Stimulated activated CD4-positive, alpha-beta T cell treated with anti-CD3 and anti-CD28 coated beads, Interleukin-4, amount 100 ng/mL, for 1 hour (primary cell): ENCODE measurements around the gene PEMT.
"Not testable (repeated sequence)": the region's sequence is repeated elsewhere in the genome, so short reads cannot be mapped to it uniquely, and the experiment has no call there.

Experiments
- DNase-seq: peaks from one replicate; pipeline ENCODE4 v3.0.0-alpha.2; 2020

Gene PEMT

GRCh38 chr17:17591355-17592298 is at the start of gene PEMT:
Gene PEMT (minus strand): TSS chr17:17591708. CDS start chr17:17591626, 82 bp downstream.
- DNase-seq: peak; percentile 89

GRCh38 chr17:17639661-17640270 is 48.3 kb upstream of the PEMT start:
- not testable (repeated sequence) for DNase-seq

- DNase-seq: no peak
These were observed 47.0 kb upstream of the PEMT start for GRCh38 chr17:17638467-17638866.

GRCh38 chr17:17636272-17636885 is 44.9 kb upstream of the PEMT start:
- no peak for DNase-seq

- not testable (repeated sequence) for DNase-seq
These were observed 44.2 kb upstream of the PEMT start for GRCh38 chr17:17635537-17636271.

- no peak for DNase-seq
These were observed 43.6 kb upstream of the PEMT start for GRCh38 chr17:17635126-17635525.

- DNase-seq: no peak
These were observed 41.8 kb upstream of the PEMT start for GRCh38 chr17:17633310-17633709.

GRCh38 chr17:17632690-17633089 is 41.2 kb upstream of the PEMT start:
- not testable (repeated sequence) for DNase-seq

- peak; percentile 40 for DNase-seq
These were observed 37.0 kb upstream of the PEMT start for GRCh38 chr17:17628388-17629008.

GRCh38 chr17:17626840-17627239 is 35.3 kb upstream of the PEMT start:
- DNase-seq: no peak

- DNase-seq: no peak
These were observed 34.8 kb upstream of the PEMT start for GRCh38 chr17:17626151-17626805.

- DNase-seq: no peak
These were observed 33.2 kb upstream of the PEMT start for GRCh38 chr17:17624741-17625140.

GRCh38 chr17:17623904-17624303 is 32.4 kb upstream of the PEMT start:
- no peak for DNase-seq

GRCh38 chr17:17621254-17621653 is 29.7 kb upstream of the PEMT start:
- DNase-seq: no peak

GRCh38 chr17:17613708-17614114 is 22.2 kb upstream of the PEMT start:
- DNase-seq: peak; percentile 42

- DNase-seq: no peak
These were observed 20.8 kb upstream of the PEMT start for GRCh38 chr17:17612085-17613022.

GRCh38 chr17:17609121-17609520 is 17.6 kb upstream of the PEMT start:
- no peak for DNase-seq

GRCh38 chr17:17606416-17607000 is 15.0 kb upstream of the PEMT start:
- no peak for DNase-seq

- no peak for DNase-seq
These were observed 14.2 kb upstream of the PEMT start for GRCh38 chr17:17605729-17606088.

- DNase-seq: no peak
These were observed 13.7 kb upstream of the PEMT start for GRCh38 chr17:17605083-17605728.
